Occipital lobe (tissue), 2 donors: ENCODE data around the gene NKX2-2. TPM values are rescaled to one million over a fixed set of nuclear protein-coding genes. Genes with fewer than 3 reads are reported as not detected.

Experiments used
- DNase-seq: peaks from one replicate; lab custom pipeline; 2025; lab: John Stamatoyannopoulos, UW
- total RNA-seq: library from RNA; depleted of rRNA; stranded (reverse); fragments of >200 nt; gene quantifications from one replicate; pipeline ENCODE4 v1.2.3, GENCODE V29; 2014

The NKX2-2 gene
- total RNA-seq, 1 donor from 2014 or later = 0.31 TPM

DNA sequence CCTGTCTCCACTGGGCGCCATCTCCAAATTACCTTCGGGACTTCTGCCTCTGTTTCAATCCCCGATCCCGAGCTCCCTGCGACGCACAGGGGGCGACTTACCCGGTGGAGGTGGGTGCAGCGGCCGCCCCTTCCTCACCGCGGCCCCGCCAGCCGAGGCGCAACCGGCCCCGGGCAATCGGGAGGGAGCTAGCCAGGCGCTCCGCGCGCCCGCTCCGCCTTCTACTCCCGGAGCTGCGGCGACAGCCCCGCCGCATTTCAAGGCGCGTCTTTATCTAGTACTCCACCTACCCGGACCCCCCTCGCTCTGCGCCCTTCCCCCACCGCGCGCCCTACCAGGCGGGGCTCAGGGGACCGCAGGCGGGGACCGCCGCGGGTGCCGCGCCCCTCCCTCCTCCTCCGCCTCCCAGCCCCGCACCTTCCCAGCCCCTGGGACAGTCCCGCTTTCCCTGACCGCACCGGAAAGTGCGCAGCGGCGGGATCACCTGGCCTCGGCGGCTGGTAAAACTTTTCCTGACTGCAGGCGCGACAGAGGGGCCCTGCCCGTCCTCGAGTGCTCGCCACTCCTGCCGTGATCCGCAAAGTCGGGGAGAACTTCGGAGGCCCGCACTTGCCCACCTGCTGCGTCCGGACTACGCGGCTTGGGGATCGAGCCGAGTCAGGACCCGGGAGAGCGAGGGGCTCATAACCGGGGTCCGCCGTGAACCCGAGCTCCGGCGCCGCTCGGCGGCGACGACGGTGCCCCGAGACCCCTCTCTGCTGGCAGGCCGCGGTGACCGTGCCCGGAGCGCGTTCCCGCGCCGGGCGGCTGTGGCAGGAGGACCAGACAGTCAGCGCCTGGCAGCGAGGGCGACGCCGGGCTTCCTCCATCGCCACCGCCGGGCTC, 8.0 kb upstream of the NKX2-2 start:
- DNase-seq = no peak

DNA sequence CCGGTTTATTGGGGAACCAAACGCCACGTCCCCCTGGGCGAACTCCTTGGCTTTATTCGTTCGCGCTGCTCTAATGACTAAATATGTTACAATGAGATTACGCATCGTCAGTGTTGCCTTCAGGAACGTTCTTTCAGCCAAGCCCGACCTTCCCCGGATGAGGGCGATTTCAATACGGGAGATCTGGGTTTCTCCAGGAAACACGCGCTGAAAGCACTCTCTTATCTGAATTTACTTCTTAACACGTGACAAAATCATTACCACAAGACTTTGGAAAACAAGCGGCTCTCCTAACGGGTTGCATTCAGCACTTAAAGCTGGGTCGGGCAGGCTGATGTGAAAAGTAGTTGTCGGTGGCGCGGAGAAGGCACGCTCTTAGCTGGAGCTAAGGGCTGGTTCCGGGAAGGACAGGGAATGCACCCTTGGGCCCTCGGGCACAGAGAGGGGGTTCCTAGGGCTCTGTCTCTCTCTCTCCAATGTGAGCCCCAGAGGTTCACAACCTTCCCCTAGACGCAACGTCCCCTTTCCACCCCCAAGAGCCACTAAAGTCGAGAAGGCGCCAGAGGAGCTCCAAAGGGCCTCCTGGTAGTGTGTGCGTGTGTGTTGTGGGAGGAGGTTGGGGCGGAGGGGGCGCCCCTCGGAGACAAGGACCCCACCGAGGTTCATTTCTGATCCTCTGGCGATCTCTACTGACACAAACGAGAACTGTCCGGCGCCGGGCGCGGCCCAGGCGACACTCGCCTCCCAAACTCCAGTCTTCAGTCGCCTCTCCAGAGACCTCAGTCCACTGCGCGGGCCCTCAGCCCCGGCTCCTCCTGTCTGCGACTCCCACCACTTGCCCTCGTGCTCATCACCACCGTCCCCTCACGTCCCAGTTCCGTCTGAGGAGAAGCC, 7.1 kb upstream of the NKX2-2 start:
- DNase-seq = no peak

DNA sequence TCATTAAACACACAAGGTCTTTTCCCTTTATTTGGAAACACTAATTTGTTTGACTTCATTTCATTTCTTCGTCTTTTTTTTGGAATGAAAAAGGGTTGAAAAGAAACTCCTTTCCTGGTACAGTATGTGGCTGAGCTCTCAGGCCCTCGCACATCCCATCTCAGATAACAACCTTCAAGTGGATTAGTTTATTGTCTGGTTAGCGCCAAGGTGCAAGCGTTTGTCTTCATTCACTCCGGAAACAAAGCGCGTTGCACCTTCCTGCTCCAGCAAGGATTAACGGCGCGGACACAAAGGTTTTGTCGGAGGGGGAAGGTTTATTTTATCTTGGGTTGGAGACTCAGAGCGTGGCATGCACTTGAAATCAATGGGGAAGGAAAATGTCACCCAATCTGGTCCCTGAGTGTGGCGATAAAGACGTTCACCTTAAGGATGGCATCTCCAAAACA, 5.3 kb upstream of the NKX2-2 start:
- DNase-seq = no peak

DNA sequence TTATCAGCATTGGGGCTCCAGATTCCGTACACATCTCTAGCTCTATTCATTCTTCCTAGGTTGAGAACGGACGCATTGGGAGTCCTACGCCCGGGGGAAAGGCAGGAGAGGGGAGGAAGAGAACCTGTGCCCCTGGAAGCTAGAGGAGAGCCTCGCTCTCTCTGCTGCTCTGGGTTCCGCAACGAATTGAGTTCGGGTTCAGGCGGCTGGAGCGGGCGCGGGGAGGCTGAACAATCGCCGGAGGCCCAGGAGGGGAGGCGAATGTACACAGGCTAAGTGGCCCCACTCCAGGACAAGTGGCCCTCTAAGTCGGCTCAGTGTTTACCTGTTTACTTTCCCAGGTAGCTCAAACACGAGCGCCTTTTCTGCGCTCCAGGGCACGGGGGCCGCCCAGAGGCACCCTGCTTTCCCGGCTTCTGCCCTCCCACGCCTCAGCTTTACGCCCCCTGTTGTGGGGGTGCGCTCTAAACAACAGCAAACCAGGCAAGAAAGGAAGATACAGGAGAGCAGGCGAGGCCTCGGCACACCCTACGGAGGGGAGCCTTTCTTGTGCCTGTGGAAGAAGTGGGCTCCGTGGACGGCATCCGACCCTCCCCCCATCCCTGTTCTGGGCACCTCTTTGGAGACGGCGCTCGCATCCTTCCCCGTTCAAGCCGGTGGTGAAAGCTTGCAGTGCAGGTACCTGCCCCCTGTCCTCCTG, 4.6 kb upstream of the NKX2-2 start:
- no peak for DNase-seq

DNA sequence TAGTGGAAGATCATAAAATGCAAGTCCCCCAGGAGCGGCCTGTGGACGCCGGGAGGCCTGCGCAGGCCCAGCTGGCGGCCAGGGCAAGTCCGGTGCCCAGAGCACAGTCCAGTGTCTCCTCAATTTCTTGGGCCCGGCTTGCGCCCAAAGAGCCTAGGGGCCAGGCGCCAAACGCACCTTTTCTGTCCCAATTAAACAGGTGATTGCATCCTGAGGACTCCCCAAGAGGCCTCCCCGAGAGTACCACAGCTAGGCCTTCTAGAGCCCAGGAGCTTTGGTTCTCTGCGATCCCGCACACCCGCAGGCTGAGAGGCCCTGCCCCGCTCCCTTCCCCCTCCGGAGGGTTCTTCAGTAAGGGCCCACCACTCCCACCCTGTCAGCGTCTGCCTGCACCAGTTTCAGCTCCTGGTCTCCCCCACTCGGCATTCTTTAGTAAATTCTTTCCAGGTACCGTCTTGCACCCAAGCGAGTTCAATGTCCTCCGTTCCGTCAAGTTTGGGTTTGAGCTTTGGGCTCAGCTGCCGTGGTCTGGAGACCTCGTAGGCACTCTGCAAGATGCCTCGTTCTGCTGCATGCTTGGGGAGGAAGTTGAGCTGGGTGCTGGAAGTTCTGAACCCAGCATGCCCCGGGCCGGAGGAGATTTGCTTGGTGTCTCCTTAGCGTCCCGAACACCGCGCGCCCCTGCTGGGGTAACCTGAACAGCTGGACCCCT, 3.9 kb upstream of the NKX2-2 start:
- no peak for DNase-seq

DNA sequence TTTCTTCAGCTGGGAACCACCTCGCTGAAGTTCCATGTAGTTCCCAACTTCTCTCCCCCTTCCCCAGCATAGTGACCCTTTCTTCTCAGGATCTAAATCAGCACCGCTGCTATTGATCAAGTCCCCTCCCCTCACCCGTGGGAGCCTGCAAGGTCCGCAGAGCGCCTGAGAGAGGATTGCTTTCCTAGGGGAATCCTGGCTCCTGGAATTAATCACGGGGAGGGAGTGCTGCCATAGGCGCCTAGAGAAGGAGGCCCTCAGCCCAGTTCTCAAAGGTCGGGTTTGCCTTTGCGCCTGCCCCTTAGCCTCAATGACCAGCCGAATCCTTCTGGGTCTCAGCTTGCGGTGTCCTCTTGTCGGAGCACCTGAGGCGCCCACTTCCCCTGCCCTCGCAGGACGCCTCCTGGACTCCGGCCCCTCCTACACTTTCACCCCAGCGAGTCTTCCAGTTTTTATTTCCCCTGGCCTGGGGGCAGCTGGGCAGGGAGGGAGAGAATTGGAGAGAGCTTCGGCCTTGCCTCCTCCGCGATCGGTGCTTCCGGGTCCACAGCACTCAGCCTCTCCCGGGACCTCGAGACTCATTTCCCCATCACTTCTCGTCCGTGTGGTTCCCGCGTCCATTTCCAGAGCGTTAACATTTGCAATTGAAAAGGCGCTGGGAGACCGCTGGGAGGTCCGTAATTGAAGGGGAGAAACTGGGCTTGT, 3.1 kb upstream of the NKX2-2 start:
- DNase-seq = no peak

DNA sequence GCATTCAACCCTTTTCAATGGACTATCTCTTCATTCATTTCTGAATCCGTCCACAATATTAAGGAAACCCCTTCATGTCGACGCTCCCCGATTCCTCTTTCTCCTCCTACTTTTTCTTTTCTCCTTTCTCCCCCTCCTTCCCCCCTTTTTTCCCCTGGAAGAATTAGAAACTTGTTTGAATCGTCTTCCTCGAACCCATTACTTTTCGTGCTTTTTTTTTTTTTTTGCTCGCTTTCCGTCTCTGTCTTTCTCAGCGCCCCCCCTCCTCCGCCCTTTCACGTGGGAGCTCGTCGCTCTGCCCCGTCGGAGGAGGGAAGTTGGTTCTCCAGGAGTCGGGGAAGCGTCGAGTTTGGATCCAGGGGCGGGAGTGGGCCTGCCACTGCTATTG, 2.3 kb upstream of the NKX2-2 start:
- no peak for DNase-seq

DNA sequence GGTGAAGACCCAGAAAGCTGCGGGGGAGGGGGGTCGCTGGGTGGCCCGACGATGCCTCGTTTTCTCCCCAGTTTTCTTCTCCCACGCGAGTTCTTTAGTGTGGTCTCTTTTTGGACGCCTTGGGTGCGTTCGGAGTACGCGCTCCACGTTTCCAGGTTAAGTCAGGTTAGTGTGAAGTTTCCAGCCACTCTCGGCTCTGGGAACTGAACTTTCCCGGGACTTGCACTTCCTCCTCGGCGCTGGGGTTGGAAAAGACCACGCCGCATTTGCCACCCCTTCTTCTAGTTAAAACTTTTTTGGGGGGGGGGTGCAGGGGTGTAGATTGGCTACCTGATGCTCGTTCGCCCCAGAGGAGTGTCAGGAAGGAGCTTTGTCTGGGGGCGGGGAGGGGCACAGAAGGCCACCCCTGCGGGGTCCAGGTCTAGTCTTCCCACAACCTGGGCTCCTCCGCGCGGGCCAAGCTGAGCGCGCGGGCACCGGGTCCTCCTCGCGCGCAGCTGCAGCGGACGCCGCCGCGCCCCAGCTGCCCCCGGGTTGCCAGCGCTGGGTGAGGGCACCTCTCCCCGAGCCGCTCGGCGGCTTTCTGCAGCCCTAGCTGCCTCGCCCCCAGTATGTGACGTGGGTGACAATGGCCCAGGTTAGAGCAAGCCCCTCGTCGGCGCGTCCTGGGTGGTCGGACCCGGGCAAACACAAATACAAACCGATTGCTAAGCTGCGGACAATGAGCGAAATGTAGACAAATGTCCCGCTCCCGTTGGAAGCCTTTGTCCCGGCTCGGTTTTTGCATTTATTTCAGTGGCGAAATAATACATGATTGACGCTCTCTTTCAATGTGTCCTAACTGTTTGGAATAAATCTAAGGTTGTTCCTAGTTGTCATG, 1.7 kb upstream of the NKX2-2 start:
- no peak for DNase-seq

DNA sequence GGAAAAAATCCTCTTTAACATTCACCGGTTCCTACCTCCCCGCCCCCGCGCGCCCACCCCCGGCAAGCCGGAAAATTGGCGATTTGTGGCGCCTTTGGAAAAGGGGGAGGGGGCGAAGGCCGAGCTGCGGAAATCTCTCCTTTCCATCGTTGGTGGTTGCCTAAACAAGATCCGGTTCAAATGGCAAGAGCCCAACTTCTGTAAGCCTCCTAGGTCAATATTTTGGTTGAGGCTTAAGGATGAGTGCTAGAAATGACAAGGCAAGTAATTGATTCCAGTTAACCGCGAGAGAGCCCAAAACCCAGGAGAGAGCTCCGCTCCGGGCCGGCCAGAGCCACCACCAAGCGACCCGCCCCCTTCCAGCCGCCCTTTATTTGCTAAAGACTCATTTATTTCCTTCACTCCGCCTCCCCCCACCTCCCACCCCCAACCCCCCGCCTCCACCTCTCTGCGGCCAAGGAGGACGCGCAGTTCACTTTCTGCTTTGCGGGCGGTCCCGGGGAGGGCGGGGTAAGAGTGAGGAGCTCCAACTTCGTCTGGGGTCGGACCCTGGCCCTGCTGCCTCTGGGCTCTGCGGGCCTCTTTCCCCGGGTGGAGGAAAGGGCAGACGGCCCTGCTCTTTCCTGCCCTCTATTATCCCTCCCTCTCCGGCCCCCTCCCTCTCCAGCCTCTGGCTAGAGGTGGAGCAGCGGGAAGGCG, 838 bp upstream of the NKX2-2 start:
- DNase-seq = no peak

DNA sequence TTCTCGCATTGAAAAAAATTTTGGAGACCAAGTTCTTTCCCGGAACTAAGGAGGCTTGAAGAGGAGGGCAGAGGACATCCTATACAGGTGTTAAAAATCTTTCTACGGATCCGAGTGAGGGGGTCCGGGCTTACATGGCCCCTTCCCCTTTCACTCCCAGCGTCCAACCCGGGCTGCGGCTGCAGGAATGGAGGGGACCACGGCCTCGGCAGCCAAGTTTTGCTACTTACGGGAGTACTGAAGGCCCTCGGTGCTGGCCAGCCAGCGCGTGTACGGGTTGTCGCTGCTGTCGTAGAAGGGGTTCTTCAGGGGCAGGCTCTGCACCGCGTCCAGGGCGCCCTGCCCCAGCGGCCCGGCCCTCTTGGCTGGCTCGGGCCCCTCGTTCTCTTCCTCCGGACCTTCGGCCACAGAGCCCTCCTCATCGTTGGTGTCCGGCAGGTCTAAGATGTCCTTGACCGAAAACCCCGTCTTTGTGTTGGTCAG, 642 bp downstream of the NKX2-2 start:
- DNase-seq = no peak

DNA sequence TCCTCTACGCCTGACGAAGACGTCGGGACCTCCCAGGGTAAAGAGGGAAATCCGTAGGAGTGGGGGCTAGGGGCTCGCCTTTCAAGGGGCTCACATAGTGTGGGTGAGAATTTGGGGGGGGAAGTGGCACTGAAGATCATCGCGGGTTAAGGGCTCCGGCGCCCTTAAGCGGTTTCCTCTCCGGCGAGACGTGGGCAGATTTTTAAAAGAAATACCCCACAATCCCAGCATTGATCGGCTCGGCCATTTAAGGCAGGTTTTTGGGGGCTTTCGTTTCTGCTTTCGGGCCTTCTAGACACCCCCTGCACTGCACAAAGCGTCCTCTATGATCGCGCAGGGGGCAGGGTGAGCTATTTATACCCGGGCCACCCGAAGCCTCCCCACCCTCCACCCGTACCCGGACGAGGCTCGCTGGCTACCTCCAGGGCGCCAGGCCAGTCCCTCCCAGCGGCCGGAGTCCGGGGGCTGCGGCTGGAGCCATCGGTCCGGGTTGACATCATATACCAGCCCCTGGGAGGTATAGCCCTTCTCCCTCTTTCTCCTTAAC, 1.2 kb downstream of the NKX2-2 start:
- DNase-seq = no peak

DNA sequence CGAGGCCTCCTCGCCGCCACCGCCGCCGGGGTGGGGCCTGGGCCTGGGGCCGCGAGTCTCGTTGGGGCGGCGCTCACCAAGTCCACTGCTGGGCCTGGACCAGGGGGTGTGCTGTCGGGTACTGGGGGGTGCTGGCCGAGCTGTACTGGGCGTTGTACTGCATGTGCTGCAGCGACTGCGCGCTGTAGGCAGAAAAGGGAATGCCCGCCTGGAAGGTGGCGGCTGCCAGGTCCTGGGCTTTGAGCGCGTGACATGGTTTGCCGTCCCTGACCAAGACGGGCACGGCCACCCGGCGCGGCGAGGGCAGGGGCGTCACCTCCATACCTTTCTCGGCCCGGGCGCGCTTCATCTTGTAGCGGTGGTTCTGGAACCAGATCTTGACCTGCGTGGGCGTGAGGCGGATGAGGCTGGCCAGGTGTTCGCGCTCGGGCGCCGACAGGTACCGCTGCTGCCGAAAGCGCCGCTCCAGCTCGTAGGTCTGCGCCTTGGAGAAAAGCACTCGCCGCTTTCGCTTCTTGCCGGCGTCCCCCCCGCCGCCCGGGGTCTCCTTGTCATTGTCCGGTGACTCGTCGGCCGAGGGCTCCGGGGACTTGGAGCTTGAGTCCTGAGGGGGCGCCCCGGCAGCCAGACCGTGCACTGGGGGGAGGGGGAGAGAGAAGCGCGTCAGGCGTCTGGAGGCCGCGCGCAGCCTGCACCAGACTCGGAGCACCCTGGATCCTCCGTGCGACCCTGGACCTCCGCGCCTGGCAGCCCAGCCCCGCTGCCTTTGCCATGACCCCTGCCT, 1.8 kb downstream of the NKX2-2 start:
- DNase-seq = no peak

DNA sequence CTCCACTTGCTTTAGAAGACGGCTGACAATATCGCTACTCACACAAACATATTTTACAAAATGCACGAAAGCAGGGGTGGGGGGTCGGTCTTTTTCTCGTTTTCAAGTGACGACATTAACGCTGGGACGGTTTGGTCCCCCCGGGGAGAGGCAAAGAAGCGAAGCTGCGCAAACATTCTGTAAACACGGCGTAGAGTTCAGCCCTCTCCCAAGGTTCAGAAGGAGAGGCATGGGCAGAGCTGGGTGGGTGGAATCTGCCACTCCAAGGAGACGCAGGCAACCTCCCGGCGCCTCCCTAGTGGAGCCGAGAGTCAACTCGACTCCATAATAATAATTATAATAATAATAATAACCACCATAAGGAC, 2.4 kb downstream of the NKX2-2 start:
- DNase-seq = no peak

DNA sequence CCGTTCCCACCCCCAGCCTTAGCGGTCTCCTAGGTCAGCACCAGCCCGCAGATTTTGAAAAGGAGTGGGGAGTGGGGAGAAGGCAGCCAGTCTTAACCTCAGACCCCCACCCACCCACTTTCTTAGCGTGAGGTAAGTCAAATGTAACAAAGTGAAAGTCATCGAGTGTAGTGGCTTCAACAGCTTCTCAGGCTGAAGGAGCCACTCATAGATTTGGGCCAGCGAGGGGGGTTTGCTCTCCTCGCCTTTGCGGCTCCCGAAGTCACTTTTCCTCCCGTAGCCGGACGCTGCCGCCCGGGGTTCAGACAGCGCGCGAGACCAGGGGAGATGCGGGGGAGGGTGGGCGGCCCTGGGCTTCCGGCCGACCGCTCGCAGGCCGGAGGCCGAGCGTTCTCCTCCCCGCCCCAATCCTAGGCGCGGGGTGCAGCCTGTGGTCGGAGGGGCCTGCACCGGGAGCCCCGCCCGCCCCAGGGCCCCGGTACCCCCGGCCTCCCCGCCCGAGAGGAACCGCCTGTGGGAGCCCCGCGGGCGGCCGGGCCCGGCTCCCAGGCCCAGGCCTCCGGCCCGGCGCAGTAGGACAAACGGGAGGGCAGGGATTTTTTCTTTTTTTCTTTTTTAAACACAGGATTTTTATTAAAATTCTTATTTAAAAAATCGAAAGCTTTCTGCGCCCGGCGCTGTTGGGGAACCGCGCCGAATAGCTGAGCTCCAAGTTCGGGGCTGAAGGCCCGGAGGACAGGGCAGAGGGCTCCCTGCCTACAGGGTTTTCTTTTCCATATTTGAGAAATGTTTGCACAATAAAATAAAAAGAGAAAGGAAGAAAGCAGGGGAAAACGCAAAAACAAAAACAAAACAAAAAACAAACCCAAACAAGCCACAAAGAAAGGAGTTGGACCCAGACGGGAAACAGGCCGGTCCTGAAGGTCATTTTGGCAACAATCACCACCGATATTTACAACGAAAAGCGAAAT, 3.2 kb downstream of the NKX2-2 start:
- no peak for DNase-seq

DNA sequence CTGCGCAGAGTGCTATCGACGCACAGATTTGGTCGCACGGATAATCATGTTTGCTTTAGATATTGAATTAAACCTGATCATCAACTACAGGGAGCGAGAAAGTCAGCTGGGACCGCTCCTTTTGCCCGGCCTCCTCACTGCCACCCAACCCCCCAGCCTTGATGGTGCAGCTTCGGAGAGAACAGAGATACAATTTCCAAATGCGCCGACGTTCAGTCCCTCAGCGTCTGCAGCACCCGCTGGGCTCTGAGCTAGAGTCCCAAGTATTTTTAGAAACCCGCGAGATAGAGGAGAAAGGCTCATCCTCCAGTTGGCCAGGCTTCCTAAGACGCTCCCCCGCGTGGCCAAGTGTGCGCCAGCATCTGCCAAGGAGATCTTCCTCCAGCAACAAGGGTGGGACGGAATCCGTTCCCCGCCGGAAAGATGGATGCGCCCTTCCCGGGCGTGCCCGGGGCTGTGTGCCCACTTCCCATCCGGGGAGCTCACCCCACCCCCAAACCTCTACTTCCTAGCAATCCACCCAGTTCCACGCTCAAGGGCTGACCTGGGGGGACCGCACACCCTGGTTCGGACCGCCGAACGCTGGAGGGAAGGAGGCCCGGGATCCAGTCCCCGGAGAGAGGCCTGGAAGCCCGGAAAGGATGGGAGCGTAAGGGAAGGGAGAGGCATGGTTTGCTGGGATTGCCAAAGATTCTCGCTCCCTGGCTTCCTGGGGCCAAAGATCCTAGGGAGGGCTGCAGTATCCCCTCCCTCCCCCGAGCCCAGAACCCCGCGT, 4.1 kb downstream of the NKX2-2 start:
- no peak for DNase-seq
